ENCODE data around the gene MRPL16.

Gene MRPL16

DNA sequence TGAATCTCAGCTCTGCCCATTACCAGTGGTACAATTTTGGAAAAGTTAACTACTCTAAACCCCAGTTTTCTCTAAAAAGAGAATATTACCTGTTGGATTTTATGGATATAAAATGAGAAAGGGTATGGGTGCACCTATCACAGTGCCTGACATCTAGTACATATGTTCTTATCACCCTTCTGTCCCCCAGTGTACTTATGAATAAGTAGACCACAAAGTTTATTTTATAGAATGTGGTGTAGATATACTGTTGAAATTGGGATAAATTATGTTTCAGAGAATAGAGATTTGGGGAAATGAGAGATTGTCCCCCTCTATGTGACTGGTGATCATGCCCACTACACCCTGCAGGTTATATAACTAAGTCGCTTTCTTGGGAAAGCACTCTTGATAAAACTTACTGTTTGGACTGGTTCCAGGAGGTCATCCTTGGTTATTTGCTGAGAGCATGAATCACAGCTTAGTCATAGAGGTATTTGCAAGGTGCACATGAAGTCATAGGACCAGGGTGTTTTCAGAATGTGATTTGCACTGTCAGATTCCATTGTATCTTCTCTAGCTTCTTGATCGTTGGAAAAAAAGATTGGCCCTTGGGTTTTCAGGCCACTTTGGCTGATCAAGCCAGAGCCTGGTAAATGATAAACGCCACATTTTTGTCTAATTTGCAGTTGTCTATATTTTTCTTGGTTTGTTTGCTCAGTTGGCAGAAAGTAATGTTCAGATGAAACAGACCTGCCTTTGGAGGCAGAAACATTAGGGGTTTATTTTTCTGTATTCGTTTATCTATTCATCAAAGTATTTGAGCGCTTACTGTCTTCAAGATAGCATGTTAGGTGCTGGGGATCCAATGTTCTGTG is 34.1 kb downstream of the MRPL16 start:
- TF ChIP-seq, protein P1, sequence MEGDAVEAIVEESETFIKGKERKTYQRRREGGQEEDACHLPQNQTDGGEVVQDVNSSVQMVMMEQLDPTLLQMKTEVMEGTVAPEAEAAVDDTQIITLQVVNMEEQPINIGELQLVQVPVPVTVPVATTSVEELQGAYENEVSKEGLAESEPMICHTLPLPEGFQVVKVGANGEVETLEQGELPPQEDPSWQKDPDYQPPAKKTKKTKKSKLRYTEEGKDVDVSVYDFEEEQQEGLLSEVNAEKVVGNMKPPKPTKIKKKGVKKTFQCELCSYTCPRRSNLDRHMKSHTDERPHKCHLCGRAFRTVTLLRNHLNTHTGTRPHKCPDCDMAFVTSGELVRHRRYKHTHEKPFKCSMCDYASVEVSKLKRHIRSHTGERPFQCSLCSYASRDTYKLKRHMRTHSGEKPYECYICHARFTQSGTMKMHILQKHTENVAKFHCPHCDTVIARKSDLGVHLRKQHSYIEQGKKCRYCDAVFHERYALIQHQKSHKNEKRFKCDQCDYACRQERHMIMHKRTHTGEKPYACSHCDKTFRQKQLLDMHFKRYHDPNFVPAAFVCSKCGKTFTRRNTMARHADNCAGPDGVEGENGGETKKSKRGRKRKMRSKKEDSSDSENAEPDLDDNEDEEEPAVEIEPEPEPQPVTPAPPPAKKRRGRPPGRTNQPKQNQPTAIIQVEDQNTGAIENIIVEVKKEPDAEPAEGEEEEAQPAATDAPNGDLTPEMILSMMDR (IDR thresholded peaks at IDR 0.05) = no peak

DNA sequence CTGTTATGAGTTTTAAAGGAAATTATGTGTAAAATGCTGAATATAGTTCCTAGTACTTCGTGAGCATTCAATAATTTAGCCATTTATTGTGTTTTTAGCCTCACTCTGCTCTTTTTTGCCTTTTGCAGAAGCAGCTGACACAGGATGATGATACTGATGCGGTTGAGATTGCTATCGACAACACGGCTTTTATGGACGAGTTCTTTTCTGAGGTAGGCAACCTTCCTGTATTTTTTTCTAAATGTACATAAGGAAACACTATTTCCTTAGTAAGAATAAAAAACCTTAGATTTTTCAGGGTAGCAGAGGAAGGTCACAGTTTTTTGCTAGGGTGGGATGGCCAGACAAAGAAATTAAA is 37.5 kb downstream of the MRPL16 start:
- TF ChIP-seq, protein P1 (IDR thresholded peaks at IDR 0.05) = no peak

DNA sequence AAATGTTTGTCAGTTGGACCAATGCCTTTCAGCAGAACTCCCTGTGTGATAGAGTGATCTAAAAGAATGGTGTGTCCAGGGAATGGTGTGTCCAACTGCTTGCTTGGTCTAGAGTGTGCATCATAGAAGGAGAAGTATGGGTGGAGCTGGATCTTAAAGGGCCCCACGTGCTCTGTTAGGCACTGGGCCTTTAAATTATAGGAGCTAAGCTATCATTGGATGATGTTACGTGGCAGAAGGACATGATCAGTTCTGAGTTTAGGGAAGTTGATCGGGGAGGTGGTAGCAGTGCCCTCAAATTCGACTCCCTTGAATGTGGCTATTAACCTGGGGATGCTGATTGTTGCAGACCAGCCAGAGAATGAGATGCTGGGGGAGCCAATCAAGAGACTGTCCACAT is 39.0 kb downstream of the MRPL16 start:
- TF ChIP-seq, protein P1 (IDR thresholded peaks at IDR 0.05) = no peak

DNA sequence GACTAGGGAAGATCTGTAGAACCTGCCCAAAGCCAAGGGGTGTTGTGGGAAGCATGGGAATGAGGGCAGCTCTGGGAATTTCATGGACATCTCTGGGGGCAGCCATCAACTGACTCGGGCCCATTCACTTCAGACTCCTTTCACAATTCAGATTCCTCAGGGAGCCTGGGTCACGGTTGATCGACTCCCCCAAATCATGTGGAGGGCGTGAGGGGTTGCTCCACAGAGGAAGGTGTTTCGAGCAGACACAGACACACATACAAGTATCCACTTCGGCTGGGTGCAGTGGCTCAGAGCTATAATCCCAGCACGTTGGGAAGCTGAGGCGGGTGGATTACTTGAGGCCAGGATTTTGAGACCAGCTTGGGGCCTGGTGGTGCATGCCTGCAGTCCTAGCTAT is 39.7 kb downstream of the MRPL16 start:
- TF ChIP-seq, protein P1 (IDR thresholded peaks at IDR 0.05) = no peak

DNA sequence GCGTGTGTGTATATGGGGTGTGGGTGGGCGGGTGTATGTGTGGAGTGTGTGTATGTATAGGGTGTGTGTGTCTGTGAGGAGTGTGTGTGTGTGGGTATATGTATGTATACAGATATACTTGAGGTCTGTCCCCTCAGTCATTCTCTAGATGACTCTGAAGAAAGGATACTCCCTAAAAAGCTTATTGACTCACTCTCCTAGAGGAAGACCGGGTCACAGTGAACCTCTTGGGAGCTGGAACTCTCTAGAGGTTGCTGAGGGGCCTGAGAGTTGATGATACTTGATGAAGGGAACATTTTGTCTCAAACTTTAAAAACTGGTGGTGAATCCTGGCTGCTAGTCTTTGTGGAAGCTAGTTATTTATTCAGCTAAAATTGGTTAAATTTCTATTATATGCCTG is 40.3 kb downstream of the MRPL16 start:
- TF ChIP-seq, protein P1 (IDR thresholded peaks at IDR 0.05) = no peak

GRCh38 chr11:59769828-59770227 is 40.8 kb downstream of the MRPL16 start:
- TF ChIP-seq, protein P1 (IDR thresholded peaks at IDR 0.05) = no peak

DNA sequence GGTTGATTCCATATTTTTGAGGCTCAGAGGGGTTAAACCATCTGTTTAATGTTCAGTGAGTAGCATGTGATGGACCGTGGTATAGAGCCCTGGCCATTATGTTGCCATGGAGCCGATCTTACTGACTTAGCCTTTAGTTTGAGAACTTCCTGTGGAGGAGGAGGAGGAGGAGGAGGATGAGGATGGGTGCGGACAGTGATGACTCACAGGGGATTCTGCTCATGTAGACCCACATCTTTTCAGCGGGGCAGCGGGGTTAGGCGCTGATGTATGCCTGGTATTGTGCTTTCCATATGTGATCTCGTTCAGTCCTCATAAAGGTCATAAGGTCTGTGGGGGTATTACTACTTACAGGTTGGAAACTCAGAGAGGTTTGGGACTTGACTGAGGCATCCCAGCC is 41.5 kb downstream of the MRPL16 start:
- TF ChIP-seq, protein P1 (IDR thresholded peaks at IDR 0.05) = no peak

GRCh38 chr11:59767225-59767611 is 43.4 kb downstream of the MRPL16 start:
- TF ChIP-seq, protein P1 (IDR thresholded peaks at IDR 0.05) = no peak
